CD4-positive, alpha-beta memory T cell (primary cell): Measurements from ENCODE around the gene PCSK6. TPM values are rescaled to one million over a fixed set of nuclear protein-coding genes. Genes with fewer than 3 reads are reported as not detected.

Source experiments
- CTCF ChIA-PET: fragments of 350-600 bp; sonication (Branson Sonifier 250); formaldehyde crosslinking; loops from one replicate; lab custom pipeline; 2021; ENCODE audit warnings: inconsistent platforms; ENCODE audit not compliant: partially characterized antibody; lab: Charles Lee
- POLR2A ChIA-PET: fragments of 350-600 bp; sonication (Branson Sonifier 250); formaldehyde crosslinking; loops from one replicate; lab custom pipeline; 2021; ENCODE audit not compliant: partially characterized antibody; lab: Charles Lee
- DNase-seq, 5 donors: peaks; one replicate each; pipeline versions ENCODE4 v3.0.0 to v3.0.0-alpha.2; 2020 to 2022; ENCODE audit warnings: mixed read lengths in 1 of 5
- H3K27ac ChIP-seq: one replicate; pipeline ENCODE4 v1.7.0; 2013; ENCODE audit warnings: low read depth, low read length
- H3K27me3 ChIP-seq: 2 replicates; pipeline ENCODE4 v1.7.0; 2013; ENCODE audit warnings: mild to moderate bottlenecking, low read length, moderate library complexity; ENCODE audit not compliant: insufficient read depth
- H3K36me3 ChIP-seq: 2 replicates; pipeline ENCODE4 v1.7.0; 2013; ENCODE audit warnings: mild to moderate bottlenecking, low read length, moderate library complexity; ENCODE audit not compliant: insufficient read depth
- H3K4me1 ChIP-seq: 2 replicates; pipeline ENCODE4 v1.7.0; 2013; ENCODE audit warnings: mild to moderate bottlenecking, low read length, moderate library complexity; ENCODE audit not compliant: insufficient read depth
- H3K4me3 ChIP-seq, 2 donors: one replicate each; pipeline ENCODE4 v1.7.0; 2013; ENCODE audit warnings: low read length in 2 of 2, mild to moderate bottlenecking in 1 of 2
- H3K9me3 ChIP-seq, 2 donors: one replicate each; pipeline ENCODE4 v1.7.0; 2013; ENCODE audit warnings: low read length in 2 of 2, control low read depth in 1 of 2; ENCODE audit not compliant: control insufficient read depth in 1 of 2
- H3K27ac Mint-ChIP-seq, 7 donors: one replicate each; pipeline ENCODE4 v1.8.0; 2020 to 2021; ENCODE audit warnings: mixed read lengths in 7 of 7, mild to moderate bottlenecking in 6 of 7, inconsistent platforms in 3 of 7, moderate library complexity in 3 of 7
- H3K27me3 Mint-ChIP-seq, 2 donors: one replicate each; pipeline ENCODE4 v1.8.0; 2020 to 2021; ENCODE audit warnings: mixed read lengths in 2 of 2
- H3K36me3 Mint-ChIP-seq, 2 donors: one replicate each; pipeline ENCODE4 v1.8.0; 2020 to 2021; ENCODE audit warnings: mixed read lengths in 2 of 2, inconsistent platforms in 1 of 2, mild to moderate bottlenecking in 1 of 2
- H3K4me1 Mint-ChIP-seq, 4 donors: one replicate each; pipeline ENCODE4 v1.8.0; 2020 to 2021; ENCODE audit warnings: mixed read lengths in 4 of 4, mild to moderate bottlenecking in 1 of 4
- H3K4me3 Mint-ChIP-seq, 8 donors: one replicate each; pipeline ENCODE4 v1.8.0; 2020 to 2021; ENCODE audit warnings: mixed read lengths in 8 of 8, mild to moderate bottlenecking in 7 of 8, moderate library complexity in 6 of 8, inconsistent platforms in 3 of 8
- H3K9me3 Mint-ChIP-seq, 8 donors: one replicate each; pipeline ENCODE4 v1.8.0; 2020 to 2021; ENCODE audit warnings: mixed read lengths in 8 of 8, mild to moderate bottlenecking in 5 of 8, inconsistent platforms in 3 of 8, moderate library complexity in 1 of 8
- intact Hi-C: fragments of 100-400 bp; cut with micrococcal nuclease; formaldehyde crosslinking; loops from one replicate; pipeline ENCODE4 v1.15.1; 2023
- polyA plus RNA-seq, 2 donors: library from polyadenylated mRNA; unstranded; fragments of 300-500 nt; fragmentation: Illumina TruSeq; gene quantifications; one replicate each; pipeline ENCODE4 v1.2.3, GENCODE V29; 2021
- total RNA-seq, 2 experiments: library from RNA; stranded (reverse); gene quantifications; one replicate each; pipeline ENCODE4 v1.2.3, GENCODE V29; 2021

PCSK6 gene
- total and polyA plus RNA-seq, 4 experiments from 2014 or later, result 0.08 to 0.53 (median 0.32) TPM

GRCh38 chr15:101510212-101511197, 21.0 kb upstream of the PCSK6 start:
- H3K27ac ChIP-seq, result no peak overlapping the region
- ChIA-PET POLR2A (no interaction called here), CTCF (interaction anchor here (0.8 kb wide), 1 partner anchor 8 kb away, joined by 4 read pairs; no protein-coding TSS in a partner anchor)
- peaks cover 7 to 16% of the 10 kb centered on the region in 2 donors for H3K27me3 Mint-ChIP-seq
- no peak for DNase-seq
- no peaks in the 10 kb centered on the region for H3K36me3 Mint-ChIP-seq
- intact Hi-C loops, result no loop called here
- no peaks in the 10 kb centered on the region for H3K36me3 ChIP-seq
- H3K4me3 ChIP-seq, result no peak overlapping the region
- peaks cover 0 to 16% (median 7%) of the 10 kb centered on the region in 8 donors for H3K9me3 Mint-ChIP-seq
- H3K4me3 Mint-ChIP-seq, result no peak overlapping the region
- H3K4me1 ChIP-seq, result no peaks in the 10 kb centered on the region
- no peak overlapping the region for H3K27ac Mint-ChIP-seq
- H3K9me3 ChIP-seq, result no peaks in the 10 kb centered on the region
- no peaks in the 10 kb centered on the region for H3K27me3 ChIP-seq
- no peaks in the 10 kb centered on the region for H3K4me1 Mint-ChIP-seq

GRCh38 chr15:101509279-101509678, 19.8 kb upstream of the PCSK6 start:
- ChIA-PET POLR2A (no interaction called here), CTCF (no interaction called here)
- Histone ChIP-seq H3K36me3 (no peaks in the 10 kb centered on the region), H3K4me3 (no peak overlapping the region), H3K27me3 (no peaks in the 10 kb centered on the region), H3K4me1 (no peaks in the 10 kb centered on the region), H3K27ac (no peak overlapping the region), H3K9me3 (no peaks in the 10 kb centered on the region)
- no peaks in the 10 kb centered on the region for H3K36me3 Mint-ChIP-seq
- peaks cover 0 to 6% (median 0%) of the 10 kb centered on the region in 8 donors for H3K9me3 Mint-ChIP-seq
- no peak overlapping the region for H3K27ac Mint-ChIP-seq
- no peak for DNase-seq
- H3K4me3 Mint-ChIP-seq, result no peak overlapping the region
- peaks cover 7 to 15% of the 10 kb centered on the region in 2 donors for H3K27me3 Mint-ChIP-seq
- H3K4me1 Mint-ChIP-seq, result no peaks in the 10 kb centered on the region
- intact Hi-C loops, result no loop called here

- ChIA-PET CTCF (no interaction called here), POLR2A (no interaction called here)
- no peak for DNase-seq
- H3K27me3 ChIP-seq, result no peaks in the 10 kb centered on the region
- H3K9me3 ChIP-seq, result no peaks in the 10 kb centered on the region
- no peak overlapping the region for H3K27ac ChIP-seq
- peaks cover 5% of the 10 kb centered on the region for H3K4me1 ChIP-seq
- H3K36me3 Mint-ChIP-seq, result no peaks in the 10 kb centered on the region
- H3K36me3 ChIP-seq, result no peaks in the 10 kb centered on the region
- H3K27ac Mint-ChIP-seq, result no peak overlapping the region
- intact Hi-C loops, result no loop called here
- H3K4me3 ChIP-seq, result no peak overlapping the region
- H3K4me1 Mint-ChIP-seq, result peaks cover 0 to 2% (median 1%) of the 10 kb centered on the region in 4 donors
- no peak overlapping the region for H3K4me3 Mint-ChIP-seq
- no peaks in the 10 kb centered on the region for H3K9me3 Mint-ChIP-seq
- peaks cover 3 to 16% of the 10 kb centered on the region in 2 donors for H3K27me3 Mint-ChIP-seq
These were observed 17.0 kb upstream of the PCSK6 start for GRCh38 chr15:101506491-101506890.

GRCh38 chr15:101505610-101506337, 16.3 kb upstream of the PCSK6 start:
- H3K4me1 Mint-ChIP-seq, result peaks cover 0 to 9% (median 2%) of the 10 kb centered on the region in 4 donors
- H3K9me3 Mint-ChIP-seq, result no peaks in the 10 kb centered on the region
- CTCF ChIA-PET, result interaction anchor here (1.3 kb wide), 1 partner anchor 11 kb away, joined by 4 read pairs; no protein-coding TSS in a partner anchor

GRCh38 chr15:101504866-101505609, 15.5 kb upstream of the PCSK6 start:
- H3K4me3 ChIP-seq, result no peak overlapping the region
- peaks cover 5% of the 10 kb centered on the region for H3K4me1 ChIP-seq
- H3K36me3 Mint-ChIP-seq, result no peaks in the 10 kb centered on the region
- no peak overlapping the region for H3K4me3 Mint-ChIP-seq
- CTCF ChIA-PET, result interaction anchor here (1.3 kb wide), 1 partner anchor 10 kb away, joined by 4 read pairs; no protein-coding TSS in a partner anchor
- DNase-seq, result no peak
- H3K27me3 Mint-ChIP-seq, result peaks cover 3 to 16% of the 10 kb centered on the region in 2 donors
- no peak overlapping the region for H3K27ac Mint-ChIP-seq
- no peaks in the 10 kb centered on the region for H3K27me3 ChIP-seq
- POLR2A ChIA-PET, result no interaction called here
- H3K36me3 ChIP-seq, result no peaks in the 10 kb centered on the region
- H3K9me3 ChIP-seq, result no peaks in the 10 kb centered on the region
- H3K4me1 Mint-ChIP-seq, result peaks cover 0 to 9% (median 4%) of the 10 kb centered on the region in 4 donors
- H3K9me3 Mint-ChIP-seq, result no peaks in the 10 kb centered on the region
- intact Hi-C loops, result no loop called here
- H3K27ac ChIP-seq, result no peak overlapping the region

More at GRCh38 chr15:101505610-101506337, 16.3 kb upstream of the PCSK6 start:
- no peak for DNase-seq
- no peak overlapping the region for H3K27ac ChIP-seq
- no peaks in the 10 kb centered on the region for H3K9me3 ChIP-seq
- POLR2A ChIA-PET, result no interaction called here
- no peaks in the 10 kb centered on the region for H3K36me3 Mint-ChIP-seq
- no peaks in the 10 kb centered on the region for H3K36me3 ChIP-seq
- intact Hi-C loops, result no loop called here
- peaks cover 3 to 15% of the 10 kb centered on the region in 2 donors for H3K27me3 Mint-ChIP-seq
- no peak overlapping the region for H3K4me3 ChIP-seq
- no peak overlapping the region for H3K27ac Mint-ChIP-seq
- no peaks in the 10 kb centered on the region for H3K27me3 ChIP-seq
- H3K4me3 Mint-ChIP-seq, result no peak overlapping the region
- peaks cover 5% of the 10 kb centered on the region for H3K4me1 ChIP-seq

- no peak overlapping the region for H3K4me3 Mint-ChIP-seq
- Histone ChIP-seq H3K4me3 (no peak overlapping the region), H3K27me3 (no peaks in the 10 kb centered on the region), H3K9me3 (no peaks in the 10 kb centered on the region), H3K27ac (no peak overlapping the region), H3K36me3 (no peaks in the 10 kb centered on the region), H3K4me1 (peaks cover 5% of the 10 kb centered on the region)
- H3K27ac Mint-ChIP-seq, result no peak overlapping the region
- ChIA-PET CTCF (interaction anchor here (1.3 kb wide), 1 partner anchor 9 kb away, joined by 4 read pairs; no protein-coding TSS in a partner anchor), POLR2A (no interaction called here)
- peaks cover 0 to 9% (median 4%) of the 10 kb centered on the region in 4 donors for H3K4me1 Mint-ChIP-seq
- no peaks in the 10 kb centered on the region for H3K9me3 Mint-ChIP-seq
- H3K36me3 Mint-ChIP-seq, result no peaks in the 10 kb centered on the region
- DNase-seq, result no peak
- intact Hi-C loops, result no loop called here
- peaks cover 3 to 17% of the 10 kb centered on the region in 2 donors for H3K27me3 Mint-ChIP-seq
These were observed 14.9 kb upstream of the PCSK6 start for GRCh38 chr15:101504373-101504772.
